ENCODE data around the gene MPL. TPM values are rescaled to one million over a fixed set of nuclear protein-coding genes. Genes with fewer than 3 reads are reported as not detected.

Gene MPL
- polyA plus RNA-seq (ENCODE audit: insufficient read length in 10 of 10) = under 1 TPM in 7 of 10 donors, not detected in 3; 0.07 to 0.36 (median 0.13) TPM
- long read RNA-seq, donor 1 = 0 reads
- long read RNA-seq, donor 2 = 0 reads
- long read RNA-seq, donor 3 = 0 reads
- long read RNA-seq, donor 4 = 0 reads
- long read RNA-seq, donor 5 = 0 reads
- long read RNA-seq, donor 6 = 0 reads
- long read RNA-seq, donor 7 = 0 reads
- long read RNA-seq, donor 8 = 0 reads
- long read RNA-seq, donor 9 = 0 reads

GRCh38 chr1:43337588-43337987 is at the start of gene MPL:
TSS of gene MPL (plus strand) at chr1:43337818. CDS start at chr1:43337849, 31 bp downstream.
- DNase-seq = no peak

- no peak for DNase-seq
These were observed 49.4 kb upstream of the MPL start for GRCh38 chr1:43288058-43288784.

- no peak for DNase-seq
These were observed 48.6 kb upstream of the MPL start for GRCh38 chr1:43288785-43289706.

- DNase-seq = no peak
These were observed 45.4 kb upstream of the MPL start for GRCh38 chr1:43292216-43292615.

GRCh38 chr1:43292679-43293078 is 44.9 kb upstream of the MPL start:
- DNase-seq = no peak

GRCh38 chr1:43293176-43293575 is 44.4 kb upstream of the MPL start:
- no peak for DNase-seq

- no peak for DNase-seq
These were observed 43.5 kb upstream of the MPL start for GRCh38 chr1:43293896-43294760.

GRCh38 chr1:43294761-43295160 is 42.9 kb upstream of the MPL start:
- no peak for DNase-seq

- DNase-seq = no peak
These were observed 41.4 kb upstream of the MPL start for GRCh38 chr1:43296207-43296606.

- no peak for DNase-seq
These were observed 39.6 kb upstream of the MPL start for GRCh38 chr1:43298055-43298454.

- DNase-seq = no peak
These were observed 38.5 kb upstream of the MPL start for GRCh38 chr1:43299101-43299500.

- DNase-seq = peak in 1 of 3 donors; percentile 33
These were observed 37.1 kb upstream of the MPL start, which contains the start of gene TIE1 for GRCh38 chr1:43300378-43301094. TSS of gene TIE1 (plus strand) at chr1:43300982. CDS start at chr1:43301072, 90 bp downstream.

- DNase-seq = no peak
These were observed 35.4 kb upstream of the MPL start for GRCh38 chr1:43302201-43302600.

GRCh38 chr1:43302721-43303470 is 34.7 kb upstream of the MPL start:
- no peak for DNase-seq

- DNase-seq = no peak
These were observed 33.9 kb upstream of the MPL start for GRCh38 chr1:43303471-43304313.

GRCh38 chr1:43304314-43304681 is 33.3 kb upstream of the MPL start:
- DNase-seq = peak; percentile 26 to 70 (median 49)

GRCh38 chr1:43304771-43305300 is 32.8 kb upstream of the MPL start:
- no peak for DNase-seq

- no peak for DNase-seq
These were observed 32.2 kb upstream of the MPL start for GRCh38 chr1:43305461-43305860.
